ENCODE results near the gene PLPP1.
"Not testable (repeated sequence)": the region's sequence is repeated elsewhere in the genome, so short reads cannot be mapped to it uniquely, and the experiment has no call there.

Gene PLPP1

DNA sequence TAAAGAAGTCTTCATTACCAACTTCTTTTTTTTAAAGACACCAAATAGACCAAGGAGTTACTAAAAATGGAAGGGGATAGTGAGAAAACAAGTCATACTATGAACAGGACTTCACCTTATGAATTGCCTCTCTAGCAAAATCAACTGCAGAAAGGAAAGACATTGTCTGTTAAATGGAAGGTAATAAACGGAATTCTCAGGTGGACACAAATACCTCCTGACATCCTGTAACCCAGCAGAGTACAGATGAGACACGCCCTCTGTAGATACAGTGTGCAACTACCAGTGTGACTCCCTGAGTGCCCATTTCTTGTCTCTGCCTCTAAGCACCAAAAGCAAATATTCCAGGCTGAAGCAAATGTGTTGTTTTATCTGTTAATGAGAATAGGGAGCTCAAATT is 12.2 kb upstream of the PLPP1 start:
- DNase-seq (ENCODE audit: low read depth in 1 of 2, low spot score in 1 of 2), result no peak

DNA sequence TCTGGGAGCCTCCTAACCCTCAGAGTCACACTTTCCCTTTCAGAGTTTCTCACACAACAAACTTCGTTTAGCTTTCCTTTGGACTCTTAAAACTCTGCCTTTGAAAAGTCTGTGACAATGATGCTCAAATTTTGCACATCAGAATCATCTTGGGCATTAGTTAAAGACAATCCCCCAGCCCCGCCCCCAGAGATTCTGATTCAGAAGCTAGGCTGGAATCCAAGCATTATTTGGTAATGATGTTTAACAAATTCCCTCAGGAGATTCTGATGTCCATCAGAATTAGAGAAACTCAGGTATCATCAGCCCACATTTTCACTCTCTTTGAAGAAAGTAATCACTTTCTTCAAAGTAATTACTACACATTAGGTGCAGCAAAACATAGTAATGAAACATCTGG is 9.6 kb upstream of the PLPP1 start:
- DNase-seq (ENCODE audit: low read depth in 1 of 2, low spot score in 1 of 2), result no peak

DNA sequence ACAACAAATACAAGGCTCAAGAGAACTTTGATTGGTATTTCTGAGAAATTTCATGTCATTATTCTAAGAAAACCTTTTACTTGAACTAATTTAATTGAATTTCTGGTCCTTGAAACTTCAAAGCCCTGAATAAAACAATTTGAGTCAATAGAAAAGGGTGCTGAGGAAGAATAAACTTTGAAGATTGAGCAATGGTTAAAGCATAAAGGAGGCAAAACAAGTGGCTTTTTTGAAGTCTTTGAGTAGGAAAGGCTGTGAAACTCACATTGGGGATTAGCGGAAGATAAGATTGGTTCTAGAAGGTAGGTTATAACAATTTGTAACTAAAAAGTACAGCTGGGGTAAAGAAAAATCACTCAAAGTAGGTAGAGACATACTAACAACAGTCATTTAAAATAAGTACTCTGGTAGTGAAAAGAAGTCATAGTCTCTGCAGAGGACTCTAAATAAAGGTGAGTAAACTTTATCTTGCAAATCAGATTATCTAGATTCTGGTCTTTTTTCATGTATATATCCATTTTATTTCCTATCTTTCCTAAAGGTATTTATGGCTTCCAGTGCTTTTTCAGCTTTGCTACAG is 6.4 kb upstream of the PLPP1 start:
- no peak for DNase-seq (ENCODE audit: low read depth in 1 of 2, low spot score in 1 of 2)

DNA sequence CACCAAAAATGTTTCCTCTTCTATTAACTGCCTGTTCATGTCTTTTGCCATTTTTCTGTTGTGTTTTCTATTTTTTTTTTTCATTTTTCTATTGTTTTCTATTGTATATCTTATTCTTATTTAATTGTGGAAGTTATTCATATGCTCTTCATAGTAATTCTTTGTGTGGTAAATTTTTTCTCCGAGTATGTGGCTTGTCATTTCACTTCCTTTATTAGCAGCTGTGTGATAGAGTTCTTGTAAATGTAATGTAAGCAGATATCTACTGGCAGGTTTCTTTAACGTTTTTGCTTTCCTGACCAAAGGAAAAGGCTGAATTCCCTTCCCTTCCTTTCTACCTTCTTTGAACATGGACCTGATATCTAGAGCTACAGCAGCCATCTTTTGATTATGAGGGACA is 5.8 kb upstream of the PLPP1 start:
- no peak for DNase-seq (ENCODE audit: low read depth in 1 of 2, low spot score in 1 of 2)

DNA sequence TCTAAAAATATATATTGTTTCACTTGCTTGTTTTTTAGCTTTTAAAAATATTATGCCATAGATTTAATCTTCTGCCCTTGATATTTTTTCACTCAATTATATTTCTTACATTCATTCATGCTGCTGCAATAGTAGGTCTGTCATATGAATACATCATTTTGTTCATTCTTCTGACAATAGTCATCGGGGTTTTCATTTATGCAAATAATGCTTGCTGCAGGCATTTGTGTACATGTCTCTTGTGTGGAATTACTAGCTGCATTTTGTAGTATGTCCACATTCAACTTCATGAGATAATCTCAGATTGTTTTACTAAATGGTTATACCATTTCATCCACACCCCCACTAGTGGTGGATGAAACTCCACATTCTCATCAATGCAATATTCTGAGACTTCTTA is 5.3 kb upstream of the PLPP1 start:
- no peak for DNase-seq (ENCODE audit: low read depth in 1 of 2, low spot score in 1 of 2)

DNA sequence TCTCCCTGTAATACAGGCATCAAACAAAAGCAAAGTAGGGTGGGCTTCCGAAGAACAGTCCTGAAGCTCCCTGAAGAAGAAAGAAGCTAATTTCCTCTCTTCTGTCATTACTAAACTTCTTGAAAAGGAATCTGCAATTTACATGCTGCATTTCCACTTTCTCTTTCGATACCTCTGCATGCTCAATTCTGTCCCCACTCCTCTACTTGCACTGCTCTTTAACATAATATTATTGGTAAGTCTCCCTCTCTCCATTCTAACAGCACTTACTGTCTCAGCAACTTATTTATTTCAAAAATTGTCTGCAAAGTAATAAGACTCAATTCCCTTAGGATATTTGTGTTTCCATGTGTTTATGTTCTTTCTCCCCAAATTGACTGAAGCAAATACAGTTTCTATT is 3.9 kb upstream of the PLPP1 start:
- no peak for DNase-seq (ENCODE audit: low read depth in 1 of 2, low spot score in 1 of 2)

DNA sequence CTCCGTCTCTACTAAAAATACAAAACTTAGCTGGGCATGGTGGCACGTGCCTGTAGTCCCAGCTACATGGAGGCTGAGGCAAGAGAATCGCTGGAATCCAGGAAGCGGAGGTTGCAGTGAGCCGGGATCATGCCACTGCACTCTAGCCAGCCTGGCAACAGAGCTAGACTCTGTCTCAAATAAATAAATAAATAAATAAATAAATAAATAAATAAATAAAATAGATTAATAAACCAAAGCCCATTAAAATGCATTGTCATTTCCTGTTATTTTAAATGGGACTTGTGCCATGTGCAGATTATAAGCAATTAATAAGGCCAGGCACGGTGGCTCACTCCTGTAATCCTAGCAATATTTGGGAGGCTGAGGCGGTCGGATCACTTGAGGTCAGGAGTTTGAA is 2.6 kb upstream of the PLPP1 start:
- not testable (repeated sequence) for DNase-seq (ENCODE audit: low read depth in 1 of 2, low spot score in 1 of 2)

DNA sequence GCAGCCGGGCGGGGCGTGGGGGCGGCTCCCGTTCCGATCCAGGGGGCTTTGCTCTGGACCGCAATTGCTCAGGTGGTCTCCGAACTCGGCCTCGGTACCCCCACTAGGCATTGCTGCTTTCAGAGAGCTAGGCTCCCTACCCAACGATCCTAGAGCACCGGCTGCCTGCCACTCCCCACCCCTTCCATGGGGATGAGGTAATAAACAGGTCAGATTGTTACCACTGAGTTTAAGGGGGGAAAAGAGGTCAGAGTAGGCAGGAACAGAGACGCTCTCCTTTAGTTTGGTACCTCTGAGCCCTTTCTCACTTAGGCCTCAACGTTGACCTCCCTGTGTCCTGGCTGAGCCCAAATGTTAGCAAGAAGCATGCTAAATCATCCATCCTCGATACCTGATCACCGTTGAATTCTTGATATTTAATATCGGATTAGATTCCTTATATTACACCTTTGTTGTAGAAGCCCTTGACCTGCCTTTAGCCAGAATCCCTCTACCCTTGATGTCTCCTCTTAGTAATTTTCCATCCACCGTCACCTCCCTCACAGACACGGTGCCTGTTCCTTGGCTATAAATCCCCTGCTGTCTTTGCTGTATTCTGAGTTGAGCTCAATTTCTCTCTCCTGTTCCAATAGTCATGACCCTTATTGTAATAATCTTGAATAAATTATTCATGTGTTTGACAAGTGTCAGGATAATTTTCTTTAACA is 588 bp upstream of the PLPP1 start:
- no peak for DNase-seq (ENCODE audit: low read depth in 1 of 2, low spot score in 1 of 2)

DNA sequence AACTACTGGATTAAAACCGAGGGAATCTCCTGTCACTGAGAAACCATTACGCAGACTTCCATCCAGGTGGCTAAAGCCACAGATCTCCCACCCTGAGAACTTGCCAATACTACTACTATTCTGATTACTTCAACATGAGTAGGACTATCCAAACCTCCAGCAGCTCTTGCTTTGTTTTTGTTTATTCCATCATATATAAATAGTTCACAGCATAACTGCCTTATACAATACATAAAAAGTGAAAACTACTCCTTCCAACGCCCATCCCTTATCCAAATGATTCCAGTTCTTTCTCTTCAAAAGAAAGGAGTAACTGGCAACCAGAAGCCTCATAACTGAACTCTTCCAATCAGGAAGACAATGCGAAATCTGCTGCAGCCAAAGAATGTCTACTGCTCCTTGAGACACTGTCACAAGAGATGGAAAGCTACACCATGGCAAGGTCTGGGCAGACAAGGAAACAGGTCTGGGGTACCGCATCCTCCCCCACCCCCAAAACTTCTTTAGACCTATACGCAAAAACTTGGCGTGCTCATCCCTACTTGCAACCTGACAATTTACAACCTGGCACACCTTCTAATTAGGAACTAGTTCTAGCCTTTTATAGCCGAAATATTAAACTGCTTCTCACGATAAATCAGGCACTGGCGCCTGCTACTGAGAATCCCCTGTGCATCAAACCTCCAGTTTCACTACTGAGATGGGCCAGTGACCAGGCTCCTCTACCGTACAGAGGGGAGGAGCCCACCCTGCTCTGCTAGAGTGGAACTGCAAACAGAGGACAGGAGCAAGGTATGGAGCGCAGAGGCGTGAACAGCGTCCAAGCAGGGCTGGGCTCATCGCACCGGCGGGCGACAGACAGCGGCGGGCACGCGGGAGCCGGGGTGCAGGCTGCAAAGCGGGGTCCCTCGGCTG is 986 bp downstream of the PLPP1 start:
- no peak for DNase-seq (ENCODE audit: low read depth in 1 of 2, low spot score in 1 of 2)

DNA sequence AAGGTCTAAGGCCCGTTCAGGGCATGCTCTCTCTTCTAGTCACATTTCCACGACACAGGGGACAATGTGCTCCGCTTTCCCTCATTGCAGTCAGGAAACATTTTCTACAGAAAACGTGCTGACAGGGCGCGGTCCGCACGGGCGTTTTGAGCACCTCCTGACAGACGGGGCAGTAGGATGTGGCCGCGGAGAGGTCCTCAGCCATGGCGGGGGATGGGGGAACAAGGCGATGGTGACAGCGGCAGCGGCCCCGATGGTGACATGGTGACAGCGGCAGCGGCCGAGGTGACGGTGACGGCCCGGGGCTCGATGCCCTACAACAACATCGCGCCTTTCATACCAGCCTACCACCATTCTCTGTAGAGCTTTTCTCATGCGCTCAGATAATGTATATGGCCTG is 4.1 kb downstream of the PLPP1 start:
- no peak for DNase-seq (ENCODE audit: low read depth in 1 of 2, low spot score in 1 of 2)

DNA sequence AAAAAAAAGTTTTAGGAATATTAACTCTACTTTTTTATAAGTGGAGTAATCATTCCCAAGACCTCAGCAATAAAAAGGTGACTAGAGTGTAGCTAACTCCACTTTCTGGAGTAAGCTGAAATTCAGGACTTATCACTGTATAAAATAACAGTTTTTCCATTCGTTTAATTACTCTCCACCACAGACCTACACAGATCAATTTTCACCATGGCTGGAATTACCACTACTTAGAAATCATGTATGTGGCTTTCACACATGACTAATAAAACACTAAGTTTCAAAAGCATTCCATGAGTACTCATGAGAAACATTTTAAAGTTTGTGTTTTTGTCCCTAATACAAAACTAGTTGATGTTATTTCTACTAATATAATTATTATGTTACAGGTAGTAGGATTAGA is 9.9 kb downstream of the PLPP1 start:
- no peak for DNase-seq (ENCODE audit: low read depth in 1 of 2, low spot score in 1 of 2)

DNA sequence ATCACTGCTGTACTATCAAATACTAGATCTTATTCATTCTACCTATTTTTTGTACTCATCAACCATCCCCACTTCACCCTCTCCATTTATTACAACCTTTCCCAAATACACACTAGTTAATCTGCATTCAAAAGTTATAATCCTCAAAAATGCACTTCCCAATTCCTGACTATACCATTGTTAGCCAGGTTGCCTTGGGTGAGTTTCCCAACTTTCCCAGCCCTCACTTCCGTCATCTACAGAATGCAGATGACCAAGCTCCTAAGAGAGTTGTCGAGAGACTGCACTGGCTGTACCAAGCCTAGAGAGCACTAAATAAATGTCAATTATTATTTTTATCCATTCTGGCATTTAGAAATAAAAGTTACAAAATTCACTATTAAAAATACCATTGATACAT is 11.5 kb downstream of the PLPP1 start:
- no peak for DNase-seq (ENCODE audit: low read depth in 1 of 2, low spot score in 1 of 2)

DNA sequence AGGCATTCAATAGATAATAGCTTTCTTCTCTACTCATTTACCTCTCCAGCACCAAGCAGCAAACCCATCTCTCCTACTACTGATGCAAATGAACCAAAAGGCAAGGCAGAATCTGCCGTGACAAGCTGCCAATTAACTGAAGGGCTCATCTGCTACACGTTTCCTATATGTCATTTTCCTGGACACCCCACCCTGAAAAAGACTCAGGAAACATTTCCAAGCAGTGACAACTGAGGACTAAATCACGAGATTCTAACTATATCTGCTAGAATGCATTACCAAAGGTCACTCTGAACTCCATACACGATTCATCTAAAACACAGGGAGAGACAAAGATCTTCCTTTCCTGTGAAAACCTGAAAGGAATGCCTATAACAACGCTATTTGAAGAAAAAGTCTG is 12.9 kb downstream of the PLPP1 start:
- DNase-seq (ENCODE audit: low read depth in 1 of 2, low spot score in 1 of 2), result no peak

DNA sequence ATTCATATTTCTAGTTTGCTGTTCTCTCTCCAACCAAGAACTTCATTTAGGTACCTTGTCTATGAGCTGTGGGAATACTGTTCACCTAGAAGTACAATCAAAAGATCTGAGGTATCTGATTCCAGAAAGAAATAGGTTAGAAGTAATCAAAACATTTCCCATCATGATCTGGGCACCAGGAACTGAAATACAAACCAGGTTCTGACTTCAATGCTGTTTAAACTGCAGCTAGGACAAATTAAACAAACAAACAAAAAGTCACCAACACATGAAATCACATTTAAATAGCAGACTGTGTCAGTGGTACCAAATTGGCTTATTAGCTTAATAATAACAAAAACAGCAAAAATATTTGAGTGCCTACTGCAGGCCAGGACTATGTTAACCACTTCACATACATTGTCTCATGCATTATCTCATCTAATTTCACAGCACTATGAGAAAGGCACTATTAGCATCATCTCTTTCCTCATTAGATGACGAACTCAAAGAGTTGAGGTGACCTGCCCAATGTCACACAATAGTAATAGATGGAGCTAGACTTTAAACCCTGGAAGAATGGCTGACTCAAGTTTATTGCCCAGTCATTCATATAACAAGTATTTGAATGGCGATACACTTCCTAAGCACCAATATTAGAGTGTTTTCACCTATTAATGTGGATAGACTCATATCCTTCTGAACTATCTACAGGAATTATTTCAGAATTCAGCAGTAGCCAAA is 14.5 kb downstream of the PLPP1 start:
- no peak for DNase-seq (ENCODE audit: low read depth in 1 of 2, low spot score in 1 of 2)

DNA sequence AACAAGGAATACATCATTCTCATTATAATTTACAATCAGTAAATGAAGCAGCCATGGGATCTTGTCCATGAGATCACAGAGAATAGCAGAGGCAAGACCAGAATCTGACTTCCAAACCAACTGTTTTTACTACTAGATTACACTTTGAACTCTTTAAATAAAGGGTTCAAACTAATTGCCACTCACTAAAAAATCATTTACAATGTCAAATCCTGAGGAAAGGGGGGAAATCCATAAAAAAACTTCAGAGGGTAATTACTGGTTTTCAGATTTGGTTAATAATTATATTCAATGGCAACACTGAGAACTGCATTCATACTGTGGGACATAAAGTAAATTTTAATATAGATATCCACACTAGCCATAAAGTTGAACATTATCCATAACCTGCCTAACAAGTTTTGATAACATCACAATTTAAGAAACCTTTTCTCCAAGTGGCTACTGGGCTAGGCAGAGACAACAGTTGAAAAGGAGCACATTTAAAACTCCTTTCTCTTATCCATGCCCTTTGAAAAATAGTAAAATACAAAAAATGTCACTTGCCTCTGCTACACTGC is 15.9 kb downstream of the PLPP1 start:
- no peak for DNase-seq (ENCODE audit: low read depth in 1 of 2, low spot score in 1 of 2)

DNA sequence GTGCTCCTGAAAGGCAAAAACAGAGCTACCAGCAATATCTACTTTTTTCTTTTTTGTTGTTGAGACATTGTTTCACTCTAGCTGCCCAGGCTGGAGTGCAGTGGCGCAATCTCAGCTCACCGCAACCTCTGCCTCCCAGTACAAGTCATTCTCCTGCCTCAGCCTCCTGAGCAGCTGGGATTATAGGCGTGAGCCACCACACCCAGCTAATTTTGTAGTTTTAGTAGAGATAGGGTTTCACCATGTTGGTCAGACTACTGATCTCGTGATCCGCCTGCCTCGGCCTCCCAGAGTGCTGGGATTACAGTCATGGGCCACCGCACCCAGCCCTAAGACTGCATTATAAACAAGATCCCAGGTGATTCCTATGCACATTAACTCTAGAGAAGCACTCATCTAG is 17.0 kb downstream of the PLPP1 start:
- no peak for DNase-seq (ENCODE audit: low read depth in 1 of 2, low spot score in 1 of 2)

DNA sequence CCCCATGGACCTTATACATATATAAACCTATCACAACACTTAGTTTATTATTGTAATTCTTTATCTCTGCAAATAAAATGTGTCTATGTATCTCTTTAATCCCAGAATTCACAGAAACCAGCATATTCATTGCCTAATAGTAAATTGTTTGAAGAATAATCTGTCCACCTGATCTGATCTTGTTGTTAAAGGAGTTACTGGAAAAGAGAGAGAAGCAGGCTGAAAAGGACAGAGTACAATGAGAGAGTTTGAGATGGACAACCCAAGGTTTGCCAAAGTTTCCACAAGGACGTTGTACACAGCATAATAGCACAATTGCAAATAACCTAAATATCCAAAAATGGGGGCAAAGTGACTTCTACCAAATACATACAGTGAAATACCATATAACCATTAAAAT is 23.8 kb downstream of the PLPP1 start:
- no peak for DNase-seq (ENCODE audit: low read depth in 1 of 2, low spot score in 1 of 2)

DNA sequence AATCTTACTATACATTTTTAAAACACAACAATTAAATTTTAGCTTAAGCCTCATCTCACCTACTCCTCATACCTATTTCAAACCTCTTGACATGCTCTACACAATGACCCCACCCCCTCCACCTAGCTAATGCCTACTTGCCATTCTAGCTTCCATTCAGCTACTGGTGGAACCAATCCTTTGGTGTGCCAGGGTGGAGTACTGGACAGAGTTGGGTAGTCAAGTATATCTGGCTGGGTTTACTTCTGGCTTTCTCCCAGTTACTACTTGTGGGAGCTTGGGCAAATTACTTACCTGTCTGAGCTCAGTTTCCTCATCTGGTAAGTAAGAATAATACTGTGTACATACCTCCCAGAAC is 24.3 kb downstream of the PLPP1 start:
- DNase-seq (ENCODE audit: low read depth in 1 of 2, low spot score in 1 of 2), result no peak

DNA sequence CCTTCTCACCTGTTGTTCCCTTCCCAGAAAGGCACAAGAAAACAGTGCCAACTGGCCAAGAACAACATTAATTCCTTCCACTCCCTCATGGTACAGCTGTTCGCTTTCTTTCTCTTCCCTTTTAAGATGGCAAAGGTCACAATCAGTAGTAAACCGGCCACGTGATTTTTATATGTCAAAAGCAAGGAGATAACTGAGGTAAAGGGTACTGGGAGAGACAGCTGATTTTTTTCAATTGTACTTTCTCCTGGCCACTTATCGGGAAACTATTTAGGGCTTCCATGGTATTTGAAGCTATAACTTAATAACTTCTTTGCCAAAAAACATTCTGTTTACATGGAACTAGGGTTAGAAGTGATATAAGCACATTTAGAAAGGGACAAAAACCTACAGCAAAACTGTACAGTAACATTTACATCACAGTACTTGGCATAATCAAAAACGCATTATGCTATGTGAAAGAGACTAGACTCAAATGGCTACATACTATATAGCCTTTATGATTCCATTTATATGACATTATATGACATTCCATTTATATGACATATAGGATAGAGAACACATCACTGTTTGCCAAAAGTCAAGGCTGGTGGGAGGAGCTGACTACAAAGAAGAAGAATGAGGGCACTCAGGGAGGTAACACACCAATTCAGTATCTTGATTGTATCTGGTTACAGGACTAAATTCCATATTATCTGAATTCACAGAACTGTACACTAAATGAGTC is 24.8 kb downstream of the PLPP1 start:
- DNase-seq (ENCODE audit: low read depth in 1 of 2, low spot score in 1 of 2), result no peak

DNA sequence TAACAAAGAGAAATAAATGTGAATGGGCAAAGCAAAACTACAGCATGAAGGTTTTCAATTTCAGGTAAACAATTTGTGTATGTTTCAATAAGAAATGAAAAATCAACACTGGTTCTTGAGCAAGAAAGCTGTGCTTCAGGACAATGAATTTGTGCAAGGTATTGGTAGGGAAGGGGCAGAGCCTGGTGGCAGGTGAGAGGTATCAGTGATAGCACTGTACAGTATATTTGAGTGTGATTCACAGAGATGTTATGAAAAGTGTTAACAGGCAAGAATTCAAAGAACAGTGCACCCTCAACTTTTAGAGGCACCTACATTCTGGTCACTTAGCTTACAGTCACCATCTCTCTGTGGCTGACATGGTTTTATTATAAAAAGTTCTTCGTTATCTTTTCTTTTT is 25.7 kb downstream of the PLPP1 start:
- no peak for DNase-seq (ENCODE audit: low read depth in 1 of 2, low spot score in 1 of 2)

DNA sequence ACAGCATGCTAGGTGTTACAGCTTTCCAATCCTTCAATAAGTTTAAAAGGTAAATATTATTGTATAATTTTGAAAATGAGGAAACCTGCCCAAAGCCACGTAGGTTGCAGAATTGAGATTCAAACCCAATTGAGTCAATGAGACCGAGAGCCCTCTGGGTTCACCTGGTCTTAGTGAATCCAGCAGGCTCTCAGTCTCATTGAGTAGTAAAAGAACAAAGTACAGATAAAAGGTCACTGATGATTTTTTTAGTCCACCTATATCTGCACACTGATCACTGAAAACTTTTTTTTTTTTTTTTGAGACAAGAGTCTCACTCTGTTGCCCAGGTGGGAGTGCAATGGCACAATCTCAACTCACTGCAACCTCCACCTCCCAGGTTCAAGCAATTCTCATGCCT is 27.2 kb downstream of the PLPP1 start:
- no peak for DNase-seq (ENCODE audit: low read depth in 1 of 2, low spot score in 1 of 2)
